ENCODE results near the gene CD4.

The CD4 gene

GRCh38 chr12:6778574-6779550 is 10.5 kb upstream of the CD4 start (continued):
- TF ChIP-seq PBX3 (CRISPR knock-in tag; IDR thresholded peaks at IDR 0.05) (peak; percentile 86; the same call in 1 of the 2 replicates), ZNF416 (tag by site-specific recombination; IDR thresholded peaks at IDR 0.05) (no peak), GLIS2 (tag by site-specific recombination; IDR thresholded peaks at IDR 0.05) (peak; percentile 98), KLF9 (tag by site-specific recombination; IDR thresholded peaks at IDR 0.05; ENCODE audit: low read depth) (peak; percentile 90), PRDM4 (tag by site-specific recombination; IDR thresholded peaks at IDR 0.05) (peak; percentile 77), ZNF133 (tag by site-specific recombination; IDR thresholded peaks at IDR 0.05) (no peak), WT1 (tag by site-specific recombination; IDR thresholded peaks at IDR 0.05) (0 out of 2 replicates have a peak, but pooled peaks have one; percentile 15), ZNF433 (tag by site-specific recombination; IDR thresholded peaks at IDR 0.05; ENCODE audit: low read depth) (no peak), ZNF16 (tag by site-specific recombination; IDR thresholded peaks at IDR 0.05; ENCODE audit: low read depth) (no peak), OVOL3 (tag by site-specific recombination; IDR thresholded peaks at IDR 0.05) (no peak), ZBTB17 (tag by site-specific recombination; IDR thresholded peaks at IDR 0.05) (peak; percentile 97), ZNF274 (IDR thresholded peaks at IDR 0.05; ENCODE audit: low read length) (no peak), ZNF274 (tag by site-specific recombination; IDR thresholded peaks at IDR 0.05; ENCODE audit: borderline replicate concordance) (no peak), ZNF664 (tag by site-specific recombination; IDR thresholded peaks at IDR 0.05) (no peak), ZNF544 (tag by site-specific recombination; IDR thresholded peaks at IDR 0.05) (no peak), GLI2 (tag by site-specific recombination; IDR thresholded peaks at IDR 0.05; ENCODE audit: borderline replicate concordance, low read depth) (no peak), ZFP41 (tag by site-specific recombination; IDR thresholded peaks at IDR 0.05; ENCODE audit: borderline replicate concordance) (no peak), ZNF791 (tag by site-specific recombination; IDR thresholded peaks at IDR 0.05) (no peak), KLF17 (tag by site-specific recombination; IDR thresholded peaks at IDR 0.05) (peak; percentile 86), ZNF501 (tag by site-specific recombination; IDR thresholded peaks at IDR 0.05) (peak; percentile 97), ZNF350 (tag by site-specific recombination; IDR thresholded peaks at IDR 0.05) (no peak), KLF16 (tag by site-specific recombination; IDR thresholded peaks at IDR 0.05) (peak; percentile 88), ZNF23 (tag by site-specific recombination; IDR thresholded peaks at IDR 0.05; ENCODE audit: borderline replicate concordance) (no peak), ZXDB (tag by site-specific recombination; IDR thresholded peaks at IDR 0.05) (peak; percentile 90), ZNF324 (tag by site-specific recombination; IDR thresholded peaks at IDR 0.05) (peak; percentile 95), YY2 (tag by site-specific recombination; IDR thresholded peaks at IDR 0.05) (peak; percentile 46; the same call in 1 of the 2 replicates), GLI4 (tag by site-specific recombination; IDR thresholded peaks at IDR 0.05) (peak; percentile 77; the same call in 1 of the 2 replicates), ZNF404 (tag by site-specific recombination; IDR thresholded peaks at IDR 0.05) (no peak), ZNF513 (tag by site-specific recombination; IDR thresholded peaks at IDR 0.05) (no peak), AEBP2 (tag by site-specific recombination; IDR thresholded peaks at IDR 0.05; ENCODE audit: borderline replicate concordance) (no peak), ZNF626 (tag by site-specific recombination; IDR thresholded peaks at IDR 0.05) (no peak), ZNF677 (tag by site-specific recombination; IDR thresholded peaks at IDR 0.05) (no peak), TRIM28 (IDR thresholded peaks at IDR 0.05; ENCODE audit: borderline replicate concordance, low read length) (peak; percentile 66; the same call in 1 of the 2 replicates)
